ENCODE data around the gene SCIMP. TPM values are rescaled to one million over a fixed set of nuclear protein-coding genes. Genes with fewer than 3 reads are reported as not detected.

The SCIMP gene
- 10 to 100 TPM in 1 of 4 donors, 1 to 10 TPM in 3; 1.1 to 15.5 (median 3.8) TPM for total RNA-seq
- polyA plus RNA-seq = 10 to 100 TPM in 1 of 3 donors, 1 to 10 TPM in 1, under 1 TPM in 1; 0.60 to 11.1 (median 8.8) TPM

- intact Hi-C loops (cut with DNase I) = no loop called here
- Histone ChIP-seq H3K4me3 (peak within 1 kb of the TSS in 2 of 4 donors; percentile 15 to 19), H3K4me1 (no peaks in the 10 kb centered on the region), H3K36me3 (peaks cover 0 to 6% (median 3%) of the 10 kb centered on the region in 4 donors), H3K27ac (peak within 1 kb of the TSS in 2 of 4 donors; percentile 27 to 39), H3K27me3 (no peaks in the 10 kb centered on the region), H3K9me3 (no peaks in the 10 kb centered on the region)
- TF ChIP-seq CTCF (IDR thresholded peaks at IDR 0.05) = no peak
- no peak for TF ChIP-seq EP300 (IDR thresholded peaks at IDR 0.05)
- TF ChIP-seq POLR2A (IDR thresholded peaks at IDR 0.05) = peak; percentile 14 to 20
- TF ChIP-seq POLR2AphosphoS5 (IDR thresholded peaks at IDR 0.05) = peak in 2 of 4 donors; percentile 13 to 33
- peak; percentile 71 for DNase-seq
- WGBS, 2 donors = 83 to 90% methylated on average over 19 of the region's 19 CpGs
Measured at GRCh38 chr17:5234645-5235576, at the start of gene SCIMP. TSS of gene SCIMP (minus strand) at chr17:5234860. CDS start at chr17:5234755, 105 bp downstream.

GRCh38 chr17:5283571-5284315 lies 49.1 kb upstream of the SCIMP start:
- Histone ChIP-seq H3K4me1 (peaks cover 0 to 39% (median 31%) of the 10 kb centered on the region in 4 donors), H3K27me3 (no peaks in the 10 kb centered on the region), H3K27ac (peak overlapping the region in 1 of 4 donors; percentile 92), H3K36me3 (no peaks in the 10 kb centered on the region), H3K4me3 (peak overlapping the region in 2 of 4 donors; percentile 84 to 96), H3K9me3 (no peaks in the 10 kb centered on the region)
- WGBS, 2 donors = 46 to 52% methylated on average over 5 of the region's 5 CpGs
- no peak for DNase-seq
- TF ChIP-seq CTCF (IDR thresholded peaks at IDR 0.05) = no peak
- intact Hi-C loops (cut with DNase I) = loop anchor here (5.0 kb wide), 1 partner anchor 154 kb away; the partner anchor contains the start of gene C1QBP

- peak overlapping the region; percentile 89 to 98 (median 93) for H3K27ac ChIP-seq
Measured at GRCh38 chr17:5282642-5283217, 48.1 kb upstream of the SCIMP start.

More at GRCh38 chr17:5282642-5283217, 48.1 kb upstream of the SCIMP start:
- intact Hi-C loops (cut with DNase I) = loop anchor here (5.0 kb wide), 1 partner anchor 155 kb away; the partner anchor contains the start of gene C1QBP
- peak overlapping the region; percentile 57 to 97 (median 90) for H3K4me3 ChIP-seq
- no peak for DNase-seq
- H3K27me3 ChIP-seq = no peaks in the 10 kb centered on the region
- H3K36me3 ChIP-seq = no peaks in the 10 kb centered on the region
- WGBS, 2 donors = 2% methylated on average over 34 of the region's 34 CpGs
- no peaks in the 10 kb centered on the region for H3K9me3 ChIP-seq
- H3K4me1 ChIP-seq = peaks cover 0 to 37% (median 28%) of the 10 kb centered on the region in 4 donors
- TF ChIP-seq POLR2AphosphoS5 (IDR thresholded peaks at IDR 0.05) = no peak
- TF ChIP-seq EP300 (IDR thresholded peaks at IDR 0.05) = no peak
- TF ChIP-seq CTCF (IDR thresholded peaks at IDR 0.05) = no peak
- no peak for TF ChIP-seq POLR2A (IDR thresholded peaks at IDR 0.05)

Data from sigmoid colon (tissue), 7 donors.